Hepatic stellate cell (primary cell): ENCODE measurements around the gene ERCC8.

Experiments
- DNase-seq: peaks from one replicate; pipeline ENCODE4 v3.0.0; 2011; ENCODE audit warnings: low spot score

ERCC8 gene

GRCh38 chr5:60835554-60835953, 109.3 kb downstream of the ERCC8 start:
- no peak for DNase-seq

DNA sequence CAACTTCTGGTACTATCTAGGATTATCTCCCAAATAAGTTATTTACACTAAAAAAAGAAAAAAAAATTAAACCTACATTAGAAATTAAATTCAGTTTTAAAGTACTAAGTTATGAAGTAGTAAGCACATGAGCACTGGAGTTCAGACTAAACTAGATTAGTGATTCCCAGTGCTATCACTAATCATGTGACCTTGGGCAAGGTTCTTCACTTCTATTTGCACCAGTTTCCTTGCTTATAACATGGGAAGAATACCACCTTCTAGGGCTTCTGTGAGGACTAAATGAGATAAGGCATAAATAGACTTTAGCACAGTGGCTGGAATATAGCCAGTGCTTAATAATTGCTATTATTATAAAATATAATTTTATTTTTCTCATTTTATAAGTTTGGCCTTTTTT, 111.3 kb downstream of the ERCC8 start:
- DNase-seq, result no peak

- no peak for DNase-seq
These were observed 114.2 kb downstream of the ERCC8 start for GRCh38 chr5:60830581-60831127.

- no peak for DNase-seq
These were observed 115.2 kb downstream of the ERCC8 start for GRCh38 chr5:60829490-60830266.

DNA sequence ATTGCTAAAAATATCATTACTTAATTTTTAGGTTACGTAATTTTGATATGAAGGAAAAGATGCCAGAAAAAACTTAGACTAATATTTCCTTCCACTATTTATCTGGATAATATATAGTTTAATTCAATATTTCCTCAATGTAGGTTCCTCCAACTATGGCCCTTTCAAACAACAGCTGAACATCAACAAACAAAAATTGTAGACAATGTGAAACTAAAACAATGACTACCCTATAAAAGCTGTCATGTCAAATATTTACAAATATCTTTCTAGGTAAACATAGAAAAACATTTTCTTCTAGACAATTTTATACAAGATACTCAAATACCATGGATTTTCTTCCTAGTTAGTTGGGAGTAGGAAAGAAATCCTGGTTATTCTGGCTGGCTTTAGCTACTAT, 117.7 kb downstream of the ERCC8 start:
- DNase-seq, result no peak

DNA sequence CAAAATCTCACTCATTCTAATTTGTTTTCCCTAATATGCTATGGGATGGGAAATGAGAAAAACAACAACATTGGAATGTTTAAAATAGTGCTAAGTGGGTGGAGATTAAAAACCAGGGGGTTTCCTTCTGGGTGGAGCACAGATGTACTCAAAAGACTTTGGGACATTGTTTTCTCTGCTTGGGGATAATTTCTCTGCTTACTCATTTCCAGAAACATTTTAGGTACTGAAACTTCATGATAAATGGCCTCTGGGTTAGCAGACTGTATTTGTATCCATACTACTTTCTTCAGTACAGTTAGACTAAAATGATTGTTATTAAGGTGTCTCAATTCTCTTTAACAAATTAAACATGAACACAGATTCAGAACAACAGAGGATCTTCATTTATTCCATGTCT, 118.2 kb downstream of the ERCC8 start:
- no peak for DNase-seq
